Retinal pigment epithelial cell (primary cell): ENCODE results near the gene FCRLB.
"Not testable (repeated sequence)": the region's sequence is repeated elsewhere in the genome, so short reads cannot be mapped to it uniquely, and the experiment has no call there.

Experiments used
- DNase-seq: peaks from one replicate; pipeline ENCODE4 v3.0.0-alpha.2; 2010; ENCODE audit warnings: low read depth
- H3K4me3 ChIP-seq: 2 replicates; pipeline ENCODE4 v1.5.1; 2011; ENCODE audit warnings: mild to moderate bottlenecking, low read length, control low read depth, moderate library complexity
- CTCF ChIP-seq: conservative IDR thresholded peaks from 2 replicates; pipeline ENCODE4 v1.5.1; 2011; ENCODE audit warnings: low read depth, low read length, control low read depth, inconsistent platforms

Gene FCRLB

GRCh38 chr1:161722406-161722805, 1.1 kb downstream of the FCRLB start:
- no peak for DNase-seq
- no peak for TF ChIP-seq CTCF
- no peak overlapping the region for H3K4me3 ChIP-seq

GRCh38 chr1:161723459-161724141, 2.3 kb downstream of the FCRLB start:
- no peak for DNase-seq
- no peak overlapping the region for H3K4me3 ChIP-seq
- TF ChIP-seq CTCF, result no peak

GRCh38 chr1:161725258-161725907, 4.0 kb downstream of the FCRLB start:
- peak overlapping the region; percentile 71 for H3K4me3 ChIP-seq
- not testable (repeated sequence) for DNase-seq

GRCh38 chr1:161725908-161726472, 4.6 kb downstream of the FCRLB start:
- DNase-seq, result no peak
- TF ChIP-seq CTCF, result peak; percentile 19
- peak overlapping the region; percentile 71 for H3K4me3 ChIP-seq

- no peak for TF ChIP-seq CTCF
- DNase-seq, result peak; percentile 34
- H3K4me3 ChIP-seq, result peak overlapping the region; percentile 71
These were observed 5.3 kb downstream of the FCRLB start for GRCh38 chr1:161726473-161727255.

GRCh38 chr1:161727256-161727924, 6.0 kb downstream of the FCRLB start:
- peak overlapping the region; percentile 71 for H3K4me3 ChIP-seq
- no peak for TF ChIP-seq CTCF
- no peak for DNase-seq
